HG03460 (cell line): ENCODE results near the gene ULBP1.
"Not testable (repeated sequence)": the region's sequence is repeated elsewhere in the genome, so short reads cannot be mapped to it uniquely, and the experiment has no call there.

Experiments
- ATAC-seq: cut with Tn5 transposase; IDR thresholded peaks from one replicate; pipeline ENCODE4 v1.9.1; 2021; ENCODE audit not compliant: unreplicated experiment

The ULBP1 gene

GRCh38 chr6:149963462-149964307 is at the start of gene ULBP1:
Gene ULBP1, plus strand, starts transcription at chr6:149963943. Its CDS starts 107 bp downstream, at chr6:149964050.
- no peak for ATAC-seq

GRCh38 chr6:149915970-149916865 is 47.5 kb upstream of the ULBP1 start:
- no peak for ATAC-seq

GRCh38 chr6:149917679-149918078 is 46.1 kb upstream of the ULBP1 start:
- no peak for ATAC-seq

- no peak for ATAC-seq
Observed at GRCh38 chr6:149918151-149918905, 45.4 kb upstream of the ULBP1 start.

- ATAC-seq, result not testable (repeated sequence)
Observed at GRCh38 chr6:149919126-149919833, 44.5 kb upstream of the ULBP1 start.

- ATAC-seq, result no peak
Observed at GRCh38 chr6:149919834-149920225, 43.9 kb upstream of the ULBP1 start.

- no peak for ATAC-seq
Observed at GRCh38 chr6:149921361-149921760, 42.4 kb upstream of the ULBP1 start.

GRCh38 chr6:149922091-149922490 is 41.7 kb upstream of the ULBP1 start:
- not testable (repeated sequence) for ATAC-seq

- ATAC-seq, result no peak
Observed at GRCh38 chr6:149922642-149923326, 41.0 kb upstream of the ULBP1 start, which contains the start of gene RAET1G. Gene RAET1G, minus strand, starts transcription at chr6:149923121. Its CDS starts 111 bp downstream, at chr6:149923010.

- no peak for ATAC-seq
Observed at GRCh38 chr6:149923327-149923986, 40.3 kb upstream of the ULBP1 start.

- no peak for ATAC-seq
Observed at GRCh38 chr6:149924206-149924932, 39.4 kb upstream of the ULBP1 start.

- ATAC-seq, result no peak
Observed at GRCh38 chr6:149924933-149925252, 38.9 kb upstream of the ULBP1 start.

GRCh38 chr6:149925253-149925973 is 38.3 kb upstream of the ULBP1 start:
- ATAC-seq, result no peak

GRCh38 chr6:149925974-149926777 is 37.6 kb upstream of the ULBP1 start:
- no peak for ATAC-seq

GRCh38 chr6:149927025-149927424 is 36.7 kb upstream of the ULBP1 start:
- ATAC-seq, result not testable (repeated sequence)

GRCh38 chr6:149929422-149929821 is 34.3 kb upstream of the ULBP1 start:
- ATAC-seq, result no peak

- no peak for ATAC-seq
Observed at GRCh38 chr6:149931501-149931900, 32.2 kb upstream of the ULBP1 start.
